ACC112 (cell line): ENCODE measurements around the gene CENPC.
"Not testable (repeated sequence)": the region's sequence is repeated elsewhere in the genome, so short reads cannot be mapped to it uniquely, and the experiment has no call there.

Experiments
- H2AFZ ChIP-seq: fragments of 200-600 bp; sonication (generic); one replicate; pipeline ENCODE4 v1.6.0; 2017; ENCODE audit warnings: antibody characterized with exemption, low read length; ENCODE audit not compliant: unreplicated experiment
- H3K27ac ChIP-seq: fragments of 200-600 bp; sonication (generic); 2 replicates; pipeline ENCODE4 v1.5.1; 2014; ENCODE audit warnings: low read depth, mild to moderate bottlenecking, antibody characterized with exemption, low read length, moderate library complexity
- H3K27me3 ChIP-seq: fragments of 200-600 bp; sonication (generic); 2 replicates; pipeline ENCODE4 v1.6.1; 2014; ENCODE audit warnings: mild to moderate bottlenecking, antibody characterized with exemption, low read length, moderate library complexity, mixed read lengths; ENCODE audit not compliant: insufficient read depth
- H3K36me3 ChIP-seq: fragments of 200-600 bp; sonication (generic); 2 replicates; pipeline ENCODE4 v1.6.1; 2016; ENCODE audit warnings: mild to moderate bottlenecking, antibody characterized with exemption, low read length, moderate library complexity, mixed read lengths; ENCODE audit not compliant: insufficient read depth
- H3K4me1 ChIP-seq: fragments of 200-600 bp; sonication (generic); one replicate; pipeline ENCODE4 v1.6.1; 2016; ENCODE audit warnings: low read length, mixed read lengths; ENCODE audit not compliant: insufficient read depth, unreplicated experiment, control insufficient read depth
- H3K4me3 ChIP-seq: fragments of 200-600 bp; sonication (generic); 2 replicates; pipeline ENCODE4 v1.5.1; 2014; ENCODE audit warnings: mild to moderate bottlenecking, low read depth, low read length
- H3K79me2 ChIP-seq: fragments of 200-600 bp; sonication (generic); one replicate; pipeline ENCODE4 v1.6.0; 2016; ENCODE audit warnings: low read length; ENCODE audit not compliant: control insufficient read depth, unreplicated experiment, insufficient read depth

The CENPC gene

GRCh38 chr4:67448621-67449020, 96.7 kb downstream of the CENPC start:
- Histone ChIP-seq H3K4me1 (no peaks in the 10 kb centered on the region), H3K36me3 (no peaks in the 10 kb centered on the region), H3K4me3 (no peak overlapping the region), H2AFZ (no peak overlapping the region), H3K27me3 (no peaks in the 10 kb centered on the region), H3K79me2 (no peaks in the 10 kb centered on the region), H3K27ac (no peak overlapping the region)

GRCh38 chr4:67447873-67448272, 97.4 kb downstream of the CENPC start:
- Histone ChIP-seq H2AFZ (no peak overlapping the region), H3K36me3 (no peaks in the 10 kb centered on the region), H3K79me2 (no peaks in the 10 kb centered on the region), H3K27me3 (no peaks in the 10 kb centered on the region), H3K27ac (no peak overlapping the region), H3K4me3 (no peak overlapping the region), H3K4me1 (no peaks in the 10 kb centered on the region)

GRCh38 chr4:67446811-67447210, 98.5 kb downstream of the CENPC start:
- H3K36me3 ChIP-seq = no peaks in the 10 kb centered on the region

DNA sequence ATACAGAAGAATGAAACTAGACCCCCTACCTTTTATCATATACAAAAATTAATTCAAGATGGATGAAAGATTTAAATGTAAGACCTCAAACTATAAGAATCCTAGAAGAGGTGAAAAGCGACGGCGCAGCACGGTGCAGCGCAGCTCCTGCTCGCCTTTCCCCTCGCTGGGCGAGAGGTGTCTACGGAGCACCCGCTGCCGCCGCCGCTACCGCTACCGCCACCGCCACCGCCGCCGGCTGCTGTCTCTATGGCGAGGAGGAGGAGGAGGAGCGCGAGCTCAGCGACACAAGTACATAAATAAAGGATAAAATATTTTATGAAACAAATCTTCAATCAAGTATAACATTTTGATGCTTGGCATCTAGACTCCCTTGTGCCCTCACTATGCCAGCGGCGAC, 99.4 kb downstream of the CENPC start:
- H3K27me3 ChIP-seq, H3K79me2 ChIP-seq, H3K4me1 ChIP-seq, H3K27ac ChIP-seq, H2AFZ ChIP-seq, H3K4me3 ChIP-seq, H3K36me3 ChIP-seq: not testable (repeated sequence)

More at GRCh38 chr4:67446811-67447210, 98.5 kb downstream of the CENPC start:
- no peak overlapping the region for H3K4me3 ChIP-seq
- H2AFZ ChIP-seq = no peak overlapping the region
- no peak overlapping the region for H3K27ac ChIP-seq
- no peaks in the 10 kb centered on the region for H3K79me2 ChIP-seq
- H3K27me3 ChIP-seq = no peaks in the 10 kb centered on the region
- H3K4me1 ChIP-seq = no peaks in the 10 kb centered on the region

DNA sequence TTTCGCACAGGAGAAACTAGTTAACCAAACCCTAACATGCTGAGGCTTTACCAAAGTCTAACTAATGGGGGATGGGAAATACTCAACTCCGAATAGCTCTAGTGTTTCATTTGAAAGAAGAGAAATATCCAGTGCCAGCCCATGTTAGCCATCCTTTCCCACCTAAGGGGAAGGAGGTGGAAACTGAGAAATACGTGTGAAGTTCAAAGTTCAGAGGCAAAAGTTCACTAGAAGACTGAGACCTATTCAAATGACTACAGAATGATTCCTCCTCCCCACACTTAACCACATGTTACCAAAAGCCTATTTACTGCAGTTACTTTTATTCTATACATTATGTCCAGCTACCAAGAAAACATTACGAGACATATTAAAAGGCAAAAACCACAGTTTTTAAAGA, 106.3 kb downstream of the CENPC start:
- Histone ChIP-seq H2AFZ (no peak overlapping the region), H3K4me3 (no peak overlapping the region), H3K27me3 (no peaks in the 10 kb centered on the region), H3K36me3 (no peaks in the 10 kb centered on the region), H3K79me2 (no peaks in the 10 kb centered on the region), H3K4me1 (peaks cover 11% of the 10 kb centered on the region), H3K27ac (no peak overlapping the region)

- H3K4me1 ChIP-seq = peaks cover 11% of the 10 kb centered on the region
- H3K27ac ChIP-seq = peak overlapping the region; percentile 24; the same call in 1 of the 2 replicates
- no peaks in the 10 kb centered on the region for H3K79me2 ChIP-seq
- H3K36me3 ChIP-seq = no peaks in the 10 kb centered on the region
- no peak overlapping the region for H3K4me3 ChIP-seq
- H3K27me3 ChIP-seq = no peaks in the 10 kb centered on the region
- no peak overlapping the region for H2AFZ ChIP-seq
Observed at GRCh38 chr4:67437974-67438713, 107.2 kb downstream of the CENPC start.

GRCh38 chr4:67436742-67437141, 108.6 kb downstream of the CENPC start:
- Histone ChIP-seq H3K27me3 (no peaks in the 10 kb centered on the region), H3K4me3 (no peak overlapping the region), H3K79me2 (no peaks in the 10 kb centered on the region), H2AFZ (no peak overlapping the region), H3K36me3 (no peaks in the 10 kb centered on the region), H3K27ac (no peak overlapping the region), H3K4me1 (peaks cover 11% of the 10 kb centered on the region)

DNA sequence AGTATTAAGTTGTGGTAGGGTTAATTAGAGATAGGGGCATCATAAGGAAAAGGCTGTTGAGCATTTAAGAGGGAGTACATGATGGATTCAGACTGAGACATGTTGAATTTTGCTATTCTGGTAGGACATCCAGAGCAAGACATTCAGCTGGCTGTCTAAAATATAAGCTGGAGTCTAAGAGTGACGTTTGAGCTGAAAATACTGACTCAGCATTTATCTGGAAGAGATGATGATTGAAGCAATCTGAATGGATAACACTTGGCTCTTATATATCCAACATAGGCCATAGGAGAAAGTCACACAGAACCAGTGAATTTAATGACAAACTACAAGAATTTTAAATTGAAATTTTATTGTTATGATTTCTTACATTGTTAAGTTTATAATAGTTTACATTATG, 114.3 kb downstream of the CENPC start:
- no peaks in the 10 kb centered on the region for H3K4me1 ChIP-seq

GRCh38 chr4:67428819-67429218, 116.5 kb downstream of the CENPC start:
- Histone ChIP-seq H3K36me3 (no peaks in the 10 kb centered on the region), H3K4me1 (no peaks in the 10 kb centered on the region), H3K27ac (no peak overlapping the region), H2AFZ (no peak overlapping the region), H3K27me3 (no peaks in the 10 kb centered on the region), H3K79me2 (no peaks in the 10 kb centered on the region), H3K4me3 (no peak overlapping the region)

More for the DNA sequence above, 114.3 kb downstream of the CENPC start:
- no peaks in the 10 kb centered on the region for H3K27me3 ChIP-seq
- H3K27ac ChIP-seq = no peak overlapping the region
- no peaks in the 10 kb centered on the region for H3K36me3 ChIP-seq
- no peak overlapping the region for H3K4me3 ChIP-seq
- no peaks in the 10 kb centered on the region for H3K79me2 ChIP-seq
- H2AFZ ChIP-seq = no peak overlapping the region
